HFF-Myc (cell line): Measurements from ENCODE around the gene CELSR2.

Source experiments
- DNase-seq: peaks from one replicate; pipeline ENCODE4 v3.0.0-alpha.2; 2011; ENCODE audit warnings: low read depth; ENCODE audit errors: extremely low read depth
- H3K4me3 ChIP-seq: replicated peaks from 2 replicates; pipeline ENCODE4 v1.5.1; 2011; ENCODE audit warnings: low read depth, mild to moderate bottlenecking, control low read depth, low read length
- CTCF ChIP-seq: IDR thresholded peaks from 2 replicates; pipeline ENCODE4 v1.5.1; 2012; ENCODE audit warnings: mild to moderate bottlenecking, low read depth, low read length, control low read depth; ENCODE audit errors: missing control alignments

The CELSR2 gene

GRCh38 chr1:109269212-109269980, 20.1 kb downstream of the CELSR2 start:
- DNase-seq: no peak
- TF ChIP-seq CTCF: no peak
- no peak overlapping the region for H3K4me3 ChIP-seq

- no peak overlapping the region for H3K4me3 ChIP-seq
- no peak for DNase-seq
- no peak for TF ChIP-seq CTCF
Measured at GRCh38 chr1:109269981-109270622, 20.8 kb downstream of the CELSR2 start.

GRCh38 chr1:109270623-109271317, 21.4 kb downstream of the CELSR2 start:
- TF ChIP-seq CTCF: no peak
- DNase-seq: no peak
- no peak overlapping the region for H3K4me3 ChIP-seq

- no peak overlapping the region for H3K4me3 ChIP-seq
- no peak for TF ChIP-seq CTCF
- no peak for DNase-seq
Measured at GRCh38 chr1:109271458-109271857, 22.1 kb downstream of the CELSR2 start.

- TF ChIP-seq CTCF: no peak
- no peak overlapping the region for H3K4me3 ChIP-seq
- no peak for DNase-seq
Measured at GRCh38 chr1:109272021-109272799, 22.9 kb downstream of the CELSR2 start.

GRCh38 chr1:109272831-109273547, 23.6 kb downstream of the CELSR2 start:
- no peak for TF ChIP-seq CTCF
- H3K4me3 ChIP-seq: no peak overlapping the region
- no peak for DNase-seq
